ENCODE data around the gene ZNF561. TPM values are rescaled to one million over a fixed set of nuclear protein-coding genes. Genes with fewer than 3 reads are reported as not detected.

ZNF561 gene
- total RNA-seq (2021) (37.7 and 38.2 TPM in 2 replicates), Bru-seq, nascent RNA (percentile 79 among the genes with signal in this experiment), BruChase-seq, experiment 1, labeled RNA remaining after a 2-hour chase (percentile 88 among the genes with signal in this experiment), BruChase-seq, experiment 2, labeled RNA remaining after a 6-hour chase (percentile 78 among the genes with signal in this experiment)
- long read RNA-seq, full-length matches to known transcripts: 8 of 19 reads
- long read RNA-seq, partial matches to known transcripts: 3 of 19 reads
- long read RNA-seq, other reads (novel, unspliced or antisense): 8 of 19 reads

GRCh38 chr19:9621156-9622037 lies at the start of gene ZNF561:
Gene ZNF561 (minus strand): TSS chr19:9621232. CDS start chr19:9619456, 1,776 bp downstream.
- intact Hi-C loops (cut with micrococcal nuclease; ENCODE audit: unreplicated experiment): no loop called here
- POLR2A ChIA-PET (ENCODE audit: low non-redundant PET): no interaction called here
- H3K4me1 ChIP-seq (ENCODE audit: insufficient read depth, low read length, poor library complexity, severe bottlenecking): peaks cover 6% of the 10 kb centered on the region
- H3K27ac ChIP-seq (ENCODE audit: low read depth, low read length, poor library complexity, severe bottlenecking): peak within 1 kb of the TSS; percentile 96
- H3K36me3 ChIP-seq (ENCODE audit: insufficient read depth, low read length, poor library complexity, severe bottlenecking): peaks cover 27% of the 10 kb centered on the region
- peak within 1 kb of the TSS; percentile 78 for H3K4me3 ChIP-seq (ENCODE audit: low read depth, low read length, poor library complexity, severe bottlenecking)
- BruUV-seq (replicated peaks): TSS peak; percentile 98
- no peaks in the 10 kb centered on the region for H3K9me3 ChIP-seq (ENCODE audit: low read depth, low read length, poor library complexity, severe bottlenecking)
- DNase-seq (ENCODE audit: low spot score): peak; percentile 92
- CTCF ChIA-PET: interaction anchor here (0.6 kb wide), 1 partner anchor 416 kb away, joined by 3 read pairs; no protein-coding TSS in a partner anchor
- H3K27me3 ChIP-seq (replicated peaks; ENCODE audit: insufficient read depth, low read depth, low read length, poor library complexity): no peaks in the 10 kb centered on the region
- TF ChIP-seq CTCF (conservative IDR thresholded peaks at IDR 0.05; ENCODE audit: low read depth, low read length): no peak

- TF ChIP-seq CTCF (conservative IDR thresholded peaks at IDR 0.05; ENCODE audit: low read depth, low read length): no peak
- TF ChIP-seq EZH2 (IDR thresholded peaks at IDR 0.05; ENCODE audit: borderline replicate concordance, low read depth, low read length, poor library complexity, severe bottlenecking): no peak
- intact Hi-C loops (cut with micrococcal nuclease; ENCODE audit: unreplicated experiment): no loop called here
- Histone ChIP-seq H3K9me3 (ENCODE audit: low read depth, low read length, poor library complexity, severe bottlenecking) (peaks cover 52% of the 10 kb centered on the region), H3K4me3 (ENCODE audit: low read depth, low read length, poor library complexity, severe bottlenecking) (no peak overlapping the region), H3K27ac (ENCODE audit: low read depth, low read length, poor library complexity, severe bottlenecking) (no peak overlapping the region), H3K27me3 (replicated peaks; ENCODE audit: insufficient read depth, low read depth, low read length, poor library complexity) (no peaks in the 10 kb centered on the region), H3K36me3 (ENCODE audit: insufficient read depth, low read length, poor library complexity, severe bottlenecking) (peaks cover 37% of the 10 kb centered on the region), H3K4me1 (ENCODE audit: insufficient read depth, low read length, poor library complexity, severe bottlenecking) (no peaks in the 10 kb centered on the region)
- DNase-seq (ENCODE audit: low spot score): no peak
- ChIA-PET CTCF (no interaction called here), POLR2A (ENCODE audit: low non-redundant PET) (interaction anchor here (0.6 kb wide), 1 partner anchor 20 kb away, joined by 20 read pairs; no protein-coding TSS in a partner anchor)
- BruUV-seq (replicated peaks): no TSS peak
Measured at GRCh38 chr19:9668544-9668943, 47.5 kb upstream of the ZNF561 start.

- H3K27me3 ChIP-seq (replicated peaks; ENCODE audit: insufficient read depth, low read depth, low read length, poor library complexity): no peaks in the 10 kb centered on the region
- peaks cover 32% of the 10 kb centered on the region for H3K36me3 ChIP-seq (ENCODE audit: insufficient read depth, low read length, poor library complexity, severe bottlenecking)
- ChIA-PET POLR2A (ENCODE audit: low non-redundant PET) (interaction anchor here (0.6 kb wide), 1 partner anchor 332 kb away, joined by 3 read pairs; no protein-coding TSS in a partner anchor), CTCF (no interaction called here)
- TF ChIP-seq EZH2 (IDR thresholded peaks at IDR 0.05; ENCODE audit: borderline replicate concordance, low read depth, low read length, poor library complexity, severe bottlenecking) (no peak), CTCF (conservative IDR thresholded peaks at IDR 0.05; ENCODE audit: low read depth, low read length) (no peak)
- H3K4me1 ChIP-seq (ENCODE audit: insufficient read depth, low read length, poor library complexity, severe bottlenecking): no peaks in the 10 kb centered on the region
- intact Hi-C loops (cut with micrococcal nuclease; ENCODE audit: unreplicated experiment): no loop called here
- no peak for DNase-seq (ENCODE audit: low spot score)
- no TSS peak for BruUV-seq (replicated peaks)
- H3K27ac ChIP-seq (ENCODE audit: low read depth, low read length, poor library complexity, severe bottlenecking): no peak overlapping the region
- peaks cover 46% of the 10 kb centered on the region for H3K9me3 ChIP-seq (ENCODE audit: low read depth, low read length, poor library complexity, severe bottlenecking)
- H3K4me3 ChIP-seq (ENCODE audit: low read depth, low read length, poor library complexity, severe bottlenecking): no peak overlapping the region
Measured at GRCh38 chr19:9667898-9668297, 46.9 kb upstream of the ZNF561 start.
